Esophagus muscularis mucosa (tissue), 4 donors: Measurements from ENCODE around the gene PPP2R3A.
A peak's percentile ranks its signal among the peaks of the same experiment; 100 is the strongest.

Experiments
- CTCF ChIP-seq, 3 experiments: fragments of 200-600 bp in 2 of 3; fragments of 450-650 bp in 1 of 3; sonication (generic) in 2 of 3; IDR thresholded peaks; one replicate each; pipeline ENCODE4 v1.5.1; 2017 to 2019; ENCODE audit warnings: antibody characterized with exemption in 3 of 3, mild to moderate bottlenecking in 2 of 3, moderate library complexity in 1 of 3
- EP300 ChIP-seq: sonication (generic); formaldehyde crosslinking; IDR thresholded peaks from one replicate; pipeline ENCODE4 v1.6.1; 2017; ENCODE audit warnings: antibody characterized with exemption
- POLR2A ChIP-seq: fragments of 450-650 bp; IDR thresholded peaks from one replicate; pipeline ENCODE4 v1.6.1; 2017; ENCODE audit warnings: antibody characterized with exemption, moderate library complexity, mild to moderate bottlenecking, low read depth
- POLR2AphosphoS5 ChIP-seq, 2 donors: sonication (generic); formaldehyde crosslinking; IDR thresholded peaks; one replicate each; pipeline ENCODE4 v1.6.1; 2017; ENCODE audit warnings: antibody characterized with exemption in 2 of 2

GRCh38 chr3:135965506-135966270, at the start of gene PPP2R3A:
- TF ChIP-seq POLR2A, result peak; percentile 23
- no peak for TF ChIP-seq CTCF (IDR thresholded peaks at IDR 0.05)
- TF ChIP-seq POLR2AphosphoS5 (IDR thresholded peaks at IDR 0.05), result peak; percentile 54 to 84
- no peak for TF ChIP-seq EP300
